SJSA1 (cell line): ENCODE measurements around the gene CRKL. TPM values are rescaled to one million over a fixed set of nuclear protein-coding genes. Genes with fewer than 3 reads are reported as not detected.

Experiments
- DNase-seq, 2 experiments: peaks; one replicate each; pipeline ENCODE4 v3.0.0-alpha.2; 2015 to 2020; ENCODE audit warnings: low spot score in 2 of 2, low read depth in 1 of 2
- H3K27ac ChIP-seq: fragments of 250-450 bp; sonication (Bioruptor Pico); 2 replicates; pipeline ENCODE4 v1.5.1; 2020; ENCODE audit warnings: mild to moderate bottlenecking, moderate library complexity
- H3K27me3 ChIP-seq: fragments of 250-450 bp; sonication (Bioruptor Pico); replicated peaks from 2 replicates; pipeline ENCODE4 v1.5.1; 2020; ENCODE audit warnings: mild to moderate bottlenecking, moderate library complexity
- H3K36me3 ChIP-seq: fragments of 250-450 bp; sonication (Bioruptor Pico); 2 replicates; pipeline ENCODE4 v1.5.1; 2020; ENCODE audit warnings: mild to moderate bottlenecking
- H3K4me1 ChIP-seq: fragments of 250-450 bp; sonication (Bioruptor Pico); replicated peaks from 2 replicates; pipeline ENCODE4 v1.6.1; 2021; ENCODE audit warnings: mild to moderate bottlenecking
- H3K4me3 ChIP-seq: fragments of 250-450 bp; sonication (Bioruptor Pico); 2 replicates; pipeline ENCODE4 v1.5.1; 2020; ENCODE audit warnings: mild to moderate bottlenecking
- H3K9me3 ChIP-seq: fragments of 250-450 bp; sonication (Bioruptor Pico); replicated peaks from 2 replicates; pipeline ENCODE4 v1.5.1; 2020; ENCODE audit warnings: mild to moderate bottlenecking
- total RNA-seq: library from RNA; depleted of rRNA; stranded (reverse); fragments of >200 nt; shearing (Covaris generic); gene quantifications from 2 replicates; pipeline ENCODE4 v1.2.3, GENCODE V29; 2014

The CRKL gene
- total RNA-seq, 1 experiment from 2014 or later = 53.9 TPM

- Histone ChIP-seq H3K9me3 (no peaks in the 10 kb centered on the region), H3K4me3 (no peak overlapping the region), H3K4me1 (no peaks in the 10 kb centered on the region), H3K27me3 (no peaks in the 10 kb centered on the region), H3K27ac (no peak overlapping the region), H3K36me3 (peaks cover 51% of the 10 kb centered on the region)
- DNase-seq = no peak
Observed at GRCh38 chr22:20989323-20990138, 72.3 kb downstream of the CRKL start.

- Histone ChIP-seq H3K9me3 (no peaks in the 10 kb centered on the region), H3K4me3 (no peak overlapping the region), H3K27ac (no peak overlapping the region), H3K27me3 (no peaks in the 10 kb centered on the region), H3K4me1 (no peaks in the 10 kb centered on the region), H3K36me3 (peaks cover 56% of the 10 kb centered on the region)
- DNase-seq = no peak
Observed at GRCh38 chr22:20990184-20991180, 73.3 kb downstream of the CRKL start.

- Histone ChIP-seq H3K27me3 (no peaks in the 10 kb centered on the region), H3K36me3 (peaks cover 53% of the 10 kb centered on the region), H3K9me3 (no peaks in the 10 kb centered on the region), H3K4me1 (no peaks in the 10 kb centered on the region), H3K4me3 (no peak overlapping the region), H3K27ac (no peak overlapping the region)
- no peak for DNase-seq
Observed at GRCh38 chr22:20991252-20992055, 74.2 kb downstream of the CRKL start.

- DNase-seq = no peak
- Histone ChIP-seq H3K27ac (no peak overlapping the region), H3K4me3 (no peak overlapping the region), H3K36me3 (peaks cover 57% of the 10 kb centered on the region), H3K9me3 (no peaks in the 10 kb centered on the region), H3K4me1 (no peaks in the 10 kb centered on the region), H3K27me3 (no peaks in the 10 kb centered on the region)
Observed at GRCh38 chr22:20992056-20992442, 74.8 kb downstream of the CRKL start.

- no peaks in the 10 kb centered on the region for H3K4me1 ChIP-seq
- H3K9me3 ChIP-seq = no peaks in the 10 kb centered on the region
- no peak for DNase-seq
- no peaks in the 10 kb centered on the region for H3K27me3 ChIP-seq
- no peak overlapping the region for H3K27ac ChIP-seq
- peaks cover 61% of the 10 kb centered on the region for H3K36me3 ChIP-seq
- no peak overlapping the region for H3K4me3 ChIP-seq
Observed at GRCh38 chr22:20992456-20993303, 75.5 kb downstream of the CRKL start.

- Histone ChIP-seq H3K27me3 (no peaks in the 10 kb centered on the region), H3K27ac (no peak overlapping the region), H3K9me3 (no peaks in the 10 kb centered on the region), H3K36me3 (peaks cover 61% of the 10 kb centered on the region), H3K4me1 (no peaks in the 10 kb centered on the region), H3K4me3 (no peak overlapping the region)
- no peak for DNase-seq
Observed at GRCh38 chr22:20993304-20994127, 76.3 kb downstream of the CRKL start.

GRCh38 chr22:20994128-20994901 is 77.1 kb downstream of the CRKL start:
- Histone ChIP-seq H3K9me3 (no peaks in the 10 kb centered on the region), H3K36me3 (peaks cover 67% of the 10 kb centered on the region), H3K4me3 (no peak overlapping the region), H3K4me1 (no peaks in the 10 kb centered on the region), H3K27ac (no peak overlapping the region), H3K27me3 (no peaks in the 10 kb centered on the region)
- DNase-seq = no peak

GRCh38 chr22:20994902-20995241 is 77.7 kb downstream of the CRKL start:
- DNase-seq = no peak
- no peak overlapping the region for H3K4me3 ChIP-seq
- no peaks in the 10 kb centered on the region for H3K27me3 ChIP-seq
- H3K9me3 ChIP-seq = no peaks in the 10 kb centered on the region
- peaks cover 72% of the 10 kb centered on the region for H3K36me3 ChIP-seq
- H3K4me1 ChIP-seq = peaks cover 1% of the 10 kb centered on the region
- H3K27ac ChIP-seq = no peak overlapping the region

- Histone ChIP-seq H3K27ac (no peak overlapping the region), H3K36me3 (peaks cover 76% of the 10 kb centered on the region), H3K4me3 (no peak overlapping the region), H3K4me1 (peaks cover 7% of the 10 kb centered on the region), H3K9me3 (no peaks in the 10 kb centered on the region), H3K27me3 (no peaks in the 10 kb centered on the region)
- no peak for DNase-seq
Observed at GRCh38 chr22:20995329-20996030, 78.3 kb downstream of the CRKL start.

- Histone ChIP-seq H3K9me3 (no peaks in the 10 kb centered on the region), H3K4me3 (no peak overlapping the region), H3K36me3 (peaks cover 76% of the 10 kb centered on the region), H3K27me3 (no peaks in the 10 kb centered on the region), H3K4me1 (peaks cover 13% of the 10 kb centered on the region), H3K27ac (no peak overlapping the region)
- no peak for DNase-seq
Observed at GRCh38 chr22:20996031-20996410, 78.8 kb downstream of the CRKL start.
